Activated T-cell treated with anti-CD3 and anti-CD28 coated beads, Interleukin-2, amount 50 U/mL, for 24 hours (primary cell): Measurements from ENCODE around the gene HNRNPUL1.
"Not testable (repeated sequence)": the region's sequence is repeated elsewhere in the genome, so short reads cannot be mapped to it uniquely, and the experiment has no call there.

Experiments
- DNase-seq: peaks from one replicate; pipeline ENCODE4 v3.0.0-alpha.2; 2020
- H3K27ac Mint-ChIP-seq: 2 replicates; pipeline ENCODE4 v1.8.0; 2020; ENCODE audit warnings: mild to moderate bottlenecking, mixed read lengths
- H3K27me3 Mint-ChIP-seq: 2 replicates; pipeline ENCODE4 v1.8.0; 2020; ENCODE audit warnings: mixed read lengths
- H3K36me3 Mint-ChIP-seq: 2 replicates; pipeline ENCODE4 v1.8.0; 2020; ENCODE audit warnings: low read depth, mixed read lengths
- H3K4me1 Mint-ChIP-seq: 2 replicates; pipeline ENCODE4 v1.8.0; 2020; ENCODE audit warnings: low read depth, mixed read lengths
- H3K4me3 Mint-ChIP-seq: 2 replicates; pipeline ENCODE4 v1.8.0; 2020; ENCODE audit warnings: mild to moderate bottlenecking, moderate library complexity, mixed read lengths
- H3K9me3 Mint-ChIP-seq: 2 replicates; pipeline ENCODE4 v1.8.0; 2020; ENCODE audit warnings: mixed read lengths

The HNRNPUL1 gene

GRCh38 chr19:41328842-41329225 is 64.7 kb downstream of the HNRNPUL1 start:
- Mint-ChIP-seq H3K27me3 (no peaks in the 10 kb centered on the region), H3K4me3 (peak overlapping the region; percentile 77), H3K4me1 (peaks cover 72% of the 10 kb centered on the region), H3K36me3 (peaks cover 73% of the 10 kb centered on the region), H3K27ac (peak overlapping the region; percentile 99), H3K9me3 (no peaks in the 10 kb centered on the region)
- no peak for DNase-seq

GRCh38 chr19:41330481-41330880 is 66.3 kb downstream of the HNRNPUL1 start:
- Mint-ChIP-seq H3K4me1 (peaks cover 65% of the 10 kb centered on the region), H3K27ac (peak overlapping the region; percentile 31), H3K27me3 (no peaks in the 10 kb centered on the region), H3K9me3 (no peaks in the 10 kb centered on the region), H3K36me3 (peaks cover 76% of the 10 kb centered on the region), H3K4me3 (no peak overlapping the region)
- no peak for DNase-seq

GRCh38 chr19:41330946-41331678 is 66.9 kb downstream of the HNRNPUL1 start:
- Mint-ChIP-seq H3K36me3 (peaks cover 80% of the 10 kb centered on the region), H3K27me3 (no peaks in the 10 kb centered on the region), H3K9me3 (no peaks in the 10 kb centered on the region), H3K4me3 (no peak overlapping the region), H3K4me1 (peaks cover 64% of the 10 kb centered on the region), H3K27ac (peak overlapping the region; percentile 39)
- no peak for DNase-seq

GRCh38 chr19:41332000-41332399 is 67.8 kb downstream of the HNRNPUL1 start:
- H3K4me3 Mint-ChIP-seq: no peak overlapping the region

GRCh38 chr19:41332468-41332867 is 68.3 kb downstream of the HNRNPUL1 start:
- no peaks in the 10 kb centered on the region for H3K9me3 Mint-ChIP-seq
- H3K27me3 Mint-ChIP-seq: no peaks in the 10 kb centered on the region
- H3K4me1 Mint-ChIP-seq: peaks cover 55% of the 10 kb centered on the region
- peak overlapping the region; percentile 39 for H3K27ac Mint-ChIP-seq
- H3K4me3 Mint-ChIP-seq: no peak overlapping the region
- no peak for DNase-seq
- peaks cover 80% of the 10 kb centered on the region for H3K36me3 Mint-ChIP-seq

More at GRCh38 chr19:41332000-41332399, 67.8 kb downstream of the HNRNPUL1 start:
- H3K27me3 Mint-ChIP-seq: no peaks in the 10 kb centered on the region
- no peak for DNase-seq
- H3K4me1 Mint-ChIP-seq: peaks cover 57% of the 10 kb centered on the region
- H3K36me3 Mint-ChIP-seq: peaks cover 78% of the 10 kb centered on the region
- no peaks in the 10 kb centered on the region for H3K9me3 Mint-ChIP-seq
- H3K27ac Mint-ChIP-seq: peak overlapping the region; percentile 39

- peaks cover 86% of the 10 kb centered on the region for H3K36me3 Mint-ChIP-seq
- H3K27ac Mint-ChIP-seq: peak overlapping the region; percentile 80
- H3K4me1 Mint-ChIP-seq: peaks cover 43% of the 10 kb centered on the region
- no peaks in the 10 kb centered on the region for H3K9me3 Mint-ChIP-seq
- H3K4me3 Mint-ChIP-seq: no peak overlapping the region
- no peaks in the 10 kb centered on the region for H3K27me3 Mint-ChIP-seq
- DNase-seq: no peak
Measured at GRCh38 chr19:41334793-41335192, 70.6 kb downstream of the HNRNPUL1 start.

- peaks cover 89% of the 10 kb centered on the region for H3K36me3 Mint-ChIP-seq
- H3K27ac Mint-ChIP-seq: peak overlapping the region; percentile 71
- H3K4me3 Mint-ChIP-seq: no peak overlapping the region
- H3K9me3 Mint-ChIP-seq: no peaks in the 10 kb centered on the region
- no peak for DNase-seq
- H3K27me3 Mint-ChIP-seq: no peaks in the 10 kb centered on the region
- peaks cover 40% of the 10 kb centered on the region for H3K4me1 Mint-ChIP-seq
Measured at GRCh38 chr19:41335467-41335866, 71.3 kb downstream of the HNRNPUL1 start.

- no peak overlapping the region for H3K27ac Mint-ChIP-seq
- no peaks in the 10 kb centered on the region for H3K27me3 Mint-ChIP-seq
- DNase-seq: no peak
- H3K4me1 Mint-ChIP-seq: peaks cover 45% of the 10 kb centered on the region
- H3K9me3 Mint-ChIP-seq: no peaks in the 10 kb centered on the region
- peaks cover 94% of the 10 kb centered on the region for H3K36me3 Mint-ChIP-seq
- H3K4me3 Mint-ChIP-seq: no peak overlapping the region
Measured at GRCh38 chr19:41339936-41340335, 75.8 kb downstream of the HNRNPUL1 start.

- Mint-ChIP-seq H3K36me3 (peaks cover 94% of the 10 kb centered on the region), H3K4me3 (no peak overlapping the region), H3K9me3 (no peaks in the 10 kb centered on the region), H3K27me3 (no peaks in the 10 kb centered on the region), H3K4me1 (peaks cover 43% of the 10 kb centered on the region), H3K27ac (peak overlapping the region; percentile 73)
- peak; percentile 33 for DNase-seq
Measured at GRCh38 chr19:41341669-41342490, 77.7 kb downstream of the HNRNPUL1 start.

- no peak overlapping the region for H3K4me3 Mint-ChIP-seq
- no peaks in the 10 kb centered on the region for H3K27me3 Mint-ChIP-seq
- H3K27ac Mint-ChIP-seq: peak overlapping the region; percentile 73
- H3K4me1 Mint-ChIP-seq: peaks cover 49% of the 10 kb centered on the region
- peaks cover 93% of the 10 kb centered on the region for H3K36me3 Mint-ChIP-seq
- no peak for DNase-seq
- H3K9me3 Mint-ChIP-seq: no peaks in the 10 kb centered on the region
Measured at GRCh38 chr19:41344162-41344561, 80.0 kb downstream of the HNRNPUL1 start.

- H3K27me3 Mint-ChIP-seq, H3K9me3 Mint-ChIP-seq, DNase-seq, H3K4me3 Mint-ChIP-seq: not testable (repeated sequence)
- H3K27ac Mint-ChIP-seq: peak overlapping the region; percentile 26
- H3K36me3 Mint-ChIP-seq: peaks cover 91% of the 10 kb centered on the region
- peaks cover 53% of the 10 kb centered on the region for H3K4me1 Mint-ChIP-seq
Measured at GRCh38 chr19:41346916-41347315, 82.7 kb downstream of the HNRNPUL1 start.

- Mint-ChIP-seq H3K27me3 (no peaks in the 10 kb centered on the region), H3K9me3 (no peaks in the 10 kb centered on the region), H3K4me1 (peaks cover 45% of the 10 kb centered on the region), H3K4me3 (peak overlapping the region; percentile 99), H3K36me3 (peaks cover 66% of the 10 kb centered on the region), H3K27ac (peak overlapping the region; percentile 99)
- DNase-seq: no peak
Measured at GRCh38 chr19:41350735-41351338, 86.7 kb downstream of the HNRNPUL1 start.

- peak; percentile 90 for DNase-seq
- Mint-ChIP-seq H3K27ac (peak overlapping the region; percentile 99), H3K36me3 (peaks cover 58% of the 10 kb centered on the region), H3K4me3 (peak overlapping the region; percentile 99), H3K9me3 (no peaks in the 10 kb centered on the region), H3K4me1 (peaks cover 47% of the 10 kb centered on the region), H3K27me3 (no peaks in the 10 kb centered on the region)
Measured at GRCh38 chr19:41351339-41352245, 87.4 kb downstream of the HNRNPUL1 start.

- no peak for DNase-seq
- H3K4me1 Mint-ChIP-seq: peaks cover 52% of the 10 kb centered on the region
- H3K36me3 Mint-ChIP-seq: peaks cover 58% of the 10 kb centered on the region
- peak overlapping the region; percentile 99 for H3K27ac Mint-ChIP-seq
- no peaks in the 10 kb centered on the region for H3K27me3 Mint-ChIP-seq
- no peaks in the 10 kb centered on the region for H3K9me3 Mint-ChIP-seq
- peak overlapping the region; percentile 99 for H3K4me3 Mint-ChIP-seq
Measured at GRCh38 chr19:41352279-41352608, 88.1 kb downstream of the HNRNPUL1 start.
